Ascending aorta (tissue), 1 donor: ENCODE data around the gene GAGE12E. TPM values are rescaled to one million over a fixed set of nuclear protein-coding genes. Genes with fewer than 3 reads are reported as not detected.

Source experiments
- total RNA-seq: library from RNA; depleted of rRNA; stranded (reverse); fragments of >200 nt; gene quantifications from one replicate; pipeline ENCODE4 v1.1.0, GENCODE V29; 2016

Gene GAGE12E
- total RNA-seq, 1 donor from 2014 or later = not detected

Other genes with a start within 250 kb of the GAGE12E start
- not detected for gene GAGE10, start 247.6 kb upstream of the GAGE12E start, total RNA-seq
- not detected for gene GAGE12J, start 229.3 kb upstream of the GAGE12E start, total RNA-seq
- not detected for gene GAGE13, start 219.7 kb upstream of the GAGE12E start, total RNA-seq
- not detected for gene GAGE12C, start 19.1 kb upstream of the GAGE12E start, total RNA-seq
- not detected for gene GAGE12D, start 9.6 kb upstream of the GAGE12E start, total RNA-seq
- gene GAGE12F, start 9.6 kb downstream of the GAGE12E start, total RNA-seq = not detected
- not detected for gene GAGE12G, start 19.1 kb downstream of the GAGE12E start, total RNA-seq
- gene GAGE12H, start 28.7 kb downstream of the GAGE12E start, total RNA-seq = not detected
- gene GAGE2A, start 38.2 kb downstream of the GAGE12E start, total RNA-seq = not detected
- gene GAGE1, start 47.7 kb downstream of the GAGE12E start, total RNA-seq = not detected
- not detected for gene PAGE1, start 144.7 kb downstream of the GAGE12E start, total RNA-seq